Activated CD4-positive, alpha-beta memory T cell treated with anti-CD3 and anti-CD28 coated beads, Interleukin-2, amount 10 ng/mL, durations not matched to agents 7 days and 5 days (primary cell): Measurements from ENCODE around the gene SOX6. TPM values are rescaled to one million over a fixed set of nuclear protein-coding genes. Genes with fewer than 3 reads are reported as not detected.
"Not testable (repeated sequence)": the region's sequence is repeated elsewhere in the genome, so short reads cannot be mapped to it uniquely, and the experiment has no call there.

Experiments
- CTCF ChIA-PET: fragments of 350-600 bp; sonication (Branson Sonifier 250); formaldehyde crosslinking; loops from one replicate; lab custom pipeline; 2021; ENCODE audit warnings: antibody characterized with exemption, inconsistent platforms; lab: Charles Lee
- POLR2A ChIA-PET: fragments of 350-600 bp; sonication (Branson Sonifier 250); formaldehyde crosslinking; loops from one replicate; lab custom pipeline; 2021; ENCODE audit warnings: antibody characterized with exemption; lab: Charles Lee
- DNase-seq: peaks from one replicate; pipeline ENCODE4 v3.0.0-alpha.2; 2020
- H3K27ac Mint-ChIP-seq: one replicate; pipeline ENCODE4 v1.8.0; 2021; ENCODE audit warnings: mild to moderate bottlenecking, mixed read lengths
- H3K27me3 Mint-ChIP-seq: one replicate; pipeline ENCODE4 v1.8.0; 2021; ENCODE audit warnings: mixed read lengths
- H3K36me3 Mint-ChIP-seq: one replicate; pipeline ENCODE4 v1.8.0; 2021; ENCODE audit warnings: low read depth, mixed read lengths
- H3K4me1 Mint-ChIP-seq: one replicate; pipeline ENCODE4 v1.8.0; 2021; ENCODE audit warnings: mixed read lengths
- H3K4me3 Mint-ChIP-seq: one replicate; pipeline ENCODE4 v1.8.0; 2021; ENCODE audit warnings: mild to moderate bottlenecking, mixed read lengths
- H3K9me3 Mint-ChIP-seq: one replicate; pipeline ENCODE4 v1.8.0; 2021; ENCODE audit warnings: mixed read lengths
- total RNA-seq, 2 experiments: library from RNA; stranded (reverse); gene quantifications; one replicate each; pipeline ENCODE4 v1.2.3, GENCODE V29; 2021

Gene SOX6
- total RNA-seq, 2 experiments from 2014 or later = not detected

DNA sequence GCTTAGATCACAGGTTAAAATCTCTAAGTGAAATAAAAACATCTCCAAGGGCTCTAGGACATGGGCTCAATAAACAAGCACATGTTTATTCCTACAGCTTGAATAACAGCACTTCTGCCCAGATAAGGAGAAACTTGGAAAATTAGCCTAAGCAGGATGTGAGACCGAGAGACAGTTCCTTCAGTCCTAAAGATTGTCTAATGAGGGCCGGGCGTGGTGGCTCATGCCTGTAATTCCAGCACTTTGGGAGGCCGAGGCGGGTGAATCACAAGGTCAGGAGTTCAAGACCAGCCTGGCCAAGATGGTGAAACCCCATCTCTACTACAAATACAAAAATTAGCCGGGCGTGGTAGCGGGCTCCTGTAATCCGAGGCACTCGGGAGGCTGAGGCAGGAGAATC is 327.2 kb downstream of the SOX6 start:
- H3K36me3 Mint-ChIP-seq, DNase-seq, H3K4me1 Mint-ChIP-seq, CTCF ChIA-PET, H3K4me3 Mint-ChIP-seq, POLR2A ChIA-PET, H3K27ac Mint-ChIP-seq, H3K9me3 Mint-ChIP-seq, H3K27me3 Mint-ChIP-seq: not testable (repeated sequence)

- Mint-ChIP-seq H3K27ac (no peak overlapping the region), H3K27me3 (no peaks in the 10 kb centered on the region), H3K36me3 (no peaks in the 10 kb centered on the region), H3K9me3 (peaks cover 2% of the 10 kb centered on the region), H3K4me3 (no peak overlapping the region), H3K4me1 (no peaks in the 10 kb centered on the region)
- DNase-seq = no peak
- ChIA-PET CTCF (no interaction called here), POLR2A (no interaction called here)
These were observed 327.9 kb downstream of the SOX6 start for GRCh38 chr11:16028419-16028818.

DNA sequence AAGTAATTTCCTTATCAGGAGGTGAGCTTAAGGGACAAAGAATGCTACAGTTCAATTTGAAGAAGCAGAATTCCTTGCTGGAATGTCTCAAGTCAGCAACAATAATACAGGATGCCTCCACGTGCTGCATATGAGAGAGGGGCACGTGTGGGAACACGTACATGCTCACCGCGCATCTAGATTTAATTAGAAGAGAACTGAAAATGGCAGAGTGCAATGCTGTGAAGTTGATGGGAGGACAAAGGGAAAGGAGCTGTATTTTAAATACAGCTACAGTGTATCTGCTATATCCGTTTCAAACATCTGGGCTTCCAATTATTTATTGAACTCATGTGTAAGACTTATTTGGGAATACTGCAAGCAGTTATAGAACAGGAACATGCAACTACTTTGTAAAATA is 328.7 kb downstream of the SOX6 start:
- Mint-ChIP-seq H3K4me1 (no peaks in the 10 kb centered on the region), H3K27me3 (no peaks in the 10 kb centered on the region), H3K36me3 (no peaks in the 10 kb centered on the region), H3K9me3 (peaks cover 5% of the 10 kb centered on the region), H3K27ac (no peak overlapping the region), H3K4me3 (no peak overlapping the region)
- ChIA-PET CTCF (no interaction called here), POLR2A (no interaction called here)
- DNase-seq = no peak

- POLR2A ChIA-PET = no interaction called here
- no peak overlapping the region for H3K27ac Mint-ChIP-seq
- H3K9me3 Mint-ChIP-seq = peaks cover 5% of the 10 kb centered on the region
- no peaks in the 10 kb centered on the region for H3K27me3 Mint-ChIP-seq
- H3K36me3 Mint-ChIP-seq = no peaks in the 10 kb centered on the region
- DNase-seq = no peak
- no peak overlapping the region for H3K4me3 Mint-ChIP-seq
- CTCF ChIA-PET = no interaction called here
- H3K4me1 Mint-ChIP-seq = no peaks in the 10 kb centered on the region
These were observed 329.5 kb downstream of the SOX6 start for GRCh38 chr11:16026849-16027248.

GRCh38 chr11:16018931-16019330 is 337.4 kb downstream of the SOX6 start:
- H3K9me3 Mint-ChIP-seq = peaks cover 3% of the 10 kb centered on the region
- H3K4me1 Mint-ChIP-seq = no peaks in the 10 kb centered on the region
- H3K4me3 Mint-ChIP-seq = no peak overlapping the region
- CTCF ChIA-PET = no interaction called here
- POLR2A ChIA-PET = no interaction called here
- H3K36me3 Mint-ChIP-seq = no peaks in the 10 kb centered on the region
- H3K27me3 Mint-ChIP-seq = no peaks in the 10 kb centered on the region
- H3K27ac Mint-ChIP-seq = no peak overlapping the region
- DNase-seq = no peak

GRCh38 chr11:16016468-16016829 is 339.9 kb downstream of the SOX6 start:
- Mint-ChIP-seq H3K27ac (no peak overlapping the region), H3K27me3 (no peaks in the 10 kb centered on the region), H3K4me1 (no peaks in the 10 kb centered on the region), H3K36me3 (no peaks in the 10 kb centered on the region), H3K4me3 (no peak overlapping the region), H3K9me3 (no peaks in the 10 kb centered on the region)
- ChIA-PET CTCF (no interaction called here), POLR2A (no interaction called here)
- DNase-seq = no peak

GRCh38 chr11:16015741-16016467 is 340.4 kb downstream of the SOX6 start:
- no peak for DNase-seq
- no peaks in the 10 kb centered on the region for H3K36me3 Mint-ChIP-seq
- no peaks in the 10 kb centered on the region for H3K9me3 Mint-ChIP-seq
- CTCF ChIA-PET = no interaction called here
- H3K4me1 Mint-ChIP-seq = no peaks in the 10 kb centered on the region
- H3K4me3 Mint-ChIP-seq = no peak overlapping the region
- no peak overlapping the region for H3K27ac Mint-ChIP-seq
- no peaks in the 10 kb centered on the region for H3K27me3 Mint-ChIP-seq
- POLR2A ChIA-PET = no interaction called here

- ChIA-PET CTCF (no interaction called here), POLR2A (no interaction called here)
- Mint-ChIP-seq H3K9me3 (no peaks in the 10 kb centered on the region), H3K4me1 (no peaks in the 10 kb centered on the region), H3K27ac (no peak overlapping the region), H3K36me3 (no peaks in the 10 kb centered on the region), H3K4me3 (no peak overlapping the region), H3K27me3 (no peaks in the 10 kb centered on the region)
- no peak for DNase-seq
These were observed 342.6 kb downstream of the SOX6 start for GRCh38 chr11:16013649-16014275.

- H3K9me3 Mint-ChIP-seq = no peaks in the 10 kb centered on the region
- CTCF ChIA-PET = no interaction called here
- H3K4me3 Mint-ChIP-seq = no peak overlapping the region
- H3K36me3 Mint-ChIP-seq = no peaks in the 10 kb centered on the region
- DNase-seq = no peak
- H3K27ac Mint-ChIP-seq = no peak overlapping the region
- H3K27me3 Mint-ChIP-seq = no peaks in the 10 kb centered on the region
- POLR2A ChIA-PET = no interaction called here
- no peaks in the 10 kb centered on the region for H3K4me1 Mint-ChIP-seq
These were observed 343.1 kb downstream of the SOX6 start for GRCh38 chr11:16013242-16013641.

DNA sequence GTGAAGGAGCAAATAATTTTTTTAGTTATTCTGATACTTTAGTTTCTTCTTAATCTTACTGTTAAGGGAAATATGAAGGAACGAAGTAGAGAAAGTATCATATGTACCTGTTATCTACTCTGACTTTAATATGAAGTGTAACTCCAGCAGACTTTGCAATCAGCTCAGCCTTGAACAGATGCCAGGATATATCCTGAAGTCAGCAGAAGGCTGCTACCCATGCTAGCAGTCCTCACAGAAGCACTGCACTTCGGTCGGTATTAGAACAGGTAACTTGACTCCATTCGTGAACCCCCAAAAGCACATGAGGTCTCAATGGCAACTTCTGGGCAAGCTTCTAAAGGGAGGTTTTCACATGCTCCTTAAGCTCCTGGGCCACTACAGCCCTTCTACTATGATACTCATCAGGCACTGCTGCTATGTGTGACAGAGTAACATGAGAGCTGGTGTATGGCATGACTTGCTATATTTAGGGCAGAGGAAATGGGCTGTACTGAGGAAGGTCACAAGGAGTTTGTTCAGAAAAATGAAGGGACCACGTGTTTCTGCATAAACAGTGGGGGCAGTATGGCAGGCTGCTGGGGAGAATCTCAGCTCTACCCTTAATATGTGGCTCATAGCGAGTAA is 344.1 kb downstream of the SOX6 start:
- CTCF ChIA-PET = no interaction called here
- no peaks in the 10 kb centered on the region for H3K9me3 Mint-ChIP-seq
- DNase-seq = no peak
- H3K4me1 Mint-ChIP-seq = no peaks in the 10 kb centered on the region
- H3K36me3 Mint-ChIP-seq = no peaks in the 10 kb centered on the region
- H3K27ac Mint-ChIP-seq = no peak overlapping the region
- no peaks in the 10 kb centered on the region for H3K27me3 Mint-ChIP-seq
- POLR2A ChIA-PET = no interaction called here
- H3K4me3 Mint-ChIP-seq = no peak overlapping the region

- no peak overlapping the region for H3K4me3 Mint-ChIP-seq
- no peaks in the 10 kb centered on the region for H3K36me3 Mint-ChIP-seq
- H3K27ac Mint-ChIP-seq = no peak overlapping the region
- no peaks in the 10 kb centered on the region for H3K27me3 Mint-ChIP-seq
- no peaks in the 10 kb centered on the region for H3K9me3 Mint-ChIP-seq
- no peaks in the 10 kb centered on the region for H3K4me1 Mint-ChIP-seq
- no peak for DNase-seq
- ChIA-PET CTCF (no interaction called here), POLR2A (no interaction called here)
These were observed 344.9 kb downstream of the SOX6 start for GRCh38 chr11:16011396-16011795.

GRCh38 chr11:16009021-16009420 is 347.3 kb downstream of the SOX6 start:
- Mint-ChIP-seq H3K4me3 (no peak overlapping the region), H3K36me3 (no peaks in the 10 kb centered on the region), H3K9me3 (no peaks in the 10 kb centered on the region), H3K27me3 (no peaks in the 10 kb centered on the region), H3K4me1 (no peaks in the 10 kb centered on the region), H3K27ac (no peak overlapping the region)
- ChIA-PET CTCF (no interaction called here), POLR2A (no interaction called here)
- DNase-seq = no peak

- Mint-ChIP-seq H3K4me3 (no peak overlapping the region), H3K36me3 (no peaks in the 10 kb centered on the region), H3K27me3 (no peaks in the 10 kb centered on the region), H3K27ac (no peak overlapping the region), H3K9me3 (no peaks in the 10 kb centered on the region), H3K4me1 (no peaks in the 10 kb centered on the region)
- no peak for DNase-seq
- POLR2A ChIA-PET = no interaction called here
- CTCF ChIA-PET = no interaction called here
These were observed 348.8 kb downstream of the SOX6 start for GRCh38 chr11:16007514-16007913.

GRCh38 chr11:16002942-16003341 is 353.4 kb downstream of the SOX6 start:
- Mint-ChIP-seq H3K4me1 (no peaks in the 10 kb centered on the region), H3K4me3 (no peak overlapping the region)
- no peak for DNase-seq

More at GRCh38 chr11:16002942-16003341, 353.4 kb downstream of the SOX6 start:
- ChIA-PET POLR2A (no interaction called here), CTCF (no interaction called here)
- no peaks in the 10 kb centered on the region for H3K27me3 Mint-ChIP-seq
- H3K36me3 Mint-ChIP-seq = no peaks in the 10 kb centered on the region
- H3K9me3 Mint-ChIP-seq = no peaks in the 10 kb centered on the region
- no peak overlapping the region for H3K27ac Mint-ChIP-seq
